Measurements from ENCODE around the gene DENND6B. TPM values are rescaled to one million over a fixed set of nuclear protein-coding genes. Genes with fewer than 3 reads are reported as not detected.
A peak's percentile ranks its signal among the peaks of the same experiment; 100 is the strongest.

The DENND6B gene
- total and polyA plus RNA-seq, 7 donors = 0.46 to 1.6 (median 0.81) TPM

- Histone ChIP-seq H3K4me3 (peak overlapping the region; percentile 39), H3K9me3 (no peaks in the 10 kb centered on the region), H3K27me3 (ENCODE audit: insufficient read depth in 3 of 3, low read length in 2 of 3) (peaks cover 0 to 5% (median 0%) of the 10 kb centered on the region in 3 donors), H3K27ac (no peak overlapping the region), H3K36me3 (ENCODE audit: insufficient read depth in 1 of 2, low read depth in 1 of 2) (no peaks in the 10 kb centered on the region), H3K4me1 (peaks cover 37% of the 10 kb centered on the region)
- ATAC-seq (no peak), DNase-seq (no peak)
- WGBS, 3 donors = 50 to 70% (median 57%) methylated on average over 63 to 93 of the region's 93 CpGs
- no peak for TF ChIP-seq CTCF (IDR thresholded peaks at IDR 0.05)
- intact Hi-C loops (cut with DNase I) = no loop called here
Observed at GRCh38 chr22:50299785-50300619, 26.8 kb downstream of the DENND6B start.

GRCh38 chr22:50298937-50299784 is 27.7 kb downstream of the DENND6B start:
- H3K4me1 ChIP-seq = peaks cover 29% of the 10 kb centered on the region
- no peaks in the 10 kb centered on the region for H3K9me3 ChIP-seq
- H3K27me3 ChIP-seq (ENCODE audit: insufficient read depth in 3 of 3, low read length in 2 of 3) = peaks cover 0 to 5% (median 0%) of the 10 kb centered on the region in 3 donors
- H3K36me3 ChIP-seq (ENCODE audit: insufficient read depth in 1 of 2, low read depth in 1 of 2) = no peaks in the 10 kb centered on the region
- WGBS, 3 donors = 49 to 62% (median 57%) methylated on average over 29 to 59 of the region's 59 CpGs
- DNase-seq = no peak
- no peak for ATAC-seq
- TF ChIP-seq CTCF (IDR thresholded peaks at IDR 0.05) = no peak
- intact Hi-C loops (cut with DNase I) = no loop called here
- H3K4me3 ChIP-seq = peak overlapping the region; percentile 39
- H3K27ac ChIP-seq = no peak overlapping the region

GRCh38 chr22:50298266-50298637 is 28.6 kb downstream of the DENND6B start:
- peaks cover 27% of the 10 kb centered on the region for H3K4me1 ChIP-seq
- H3K27me3 ChIP-seq (ENCODE audit: insufficient read depth in 3 of 3, low read length in 2 of 3) = peaks cover 0 to 5% (median 0%) of the 10 kb centered on the region in 3 donors
- intact Hi-C loops (cut with DNase I) = no loop called here
- no peak for TF ChIP-seq CTCF (IDR thresholded peaks at IDR 0.05)
- no peak overlapping the region for H3K27ac ChIP-seq
- no peaks in the 10 kb centered on the region for H3K36me3 ChIP-seq (ENCODE audit: insufficient read depth in 1 of 2, low read depth in 1 of 2)
- DNase-seq (no peak), ATAC-seq (no peak)
- no peak overlapping the region for H3K4me3 ChIP-seq
- no peaks in the 10 kb centered on the region for H3K9me3 ChIP-seq
- 73 to 92% (median 87%) methylated on average over 3 to 4 of the region's 4 CpGs for WGBS, 3 donors

- ATAC-seq (no peak), DNase-seq (no peak)
- Histone ChIP-seq H3K9me3 (no peaks in the 10 kb centered on the region), H3K27ac (no peak overlapping the region), H3K4me1 (peaks cover 24% of the 10 kb centered on the region), H3K27me3 (ENCODE audit: insufficient read depth in 3 of 3, low read length in 2 of 3) (peaks cover 0 to 5% (median 0%) of the 10 kb centered on the region in 3 donors), H3K4me3 (no peak overlapping the region), H3K36me3 (ENCODE audit: insufficient read depth in 1 of 2, low read depth in 1 of 2) (no peaks in the 10 kb centered on the region)
- 85 to 94% (median 87%) methylated on average over 18 to 20 of the region's 20 CpGs for whole genome bisulfite sequencing, 3 donors
- no peak for TF ChIP-seq CTCF (IDR thresholded peaks at IDR 0.05)
- intact Hi-C loops (cut with DNase I) = no loop called here
Observed at GRCh38 chr22:50297510-50298265, 29.1 kb downstream of the DENND6B start.
